T-helper 1 cell treated with Interleukin-12 subunit alpha and Interleukin-12 subunit beta and Interleukin-4 antibody, amounts not matched to agents 30 μg/mL and 1 μg/mL, for 36 hours (primary cell): ENCODE data around the gene TPO.

Experiments used
- H3K27ac Mint-ChIP-seq: one replicate; pipeline ENCODE4 v1.8.0; 2021; ENCODE audit warnings: mild to moderate bottlenecking, mixed read lengths
- H3K27me3 Mint-ChIP-seq: one replicate; pipeline ENCODE4 v1.8.0; 2021; ENCODE audit warnings: low read depth, mixed read lengths
- H3K36me3 Mint-ChIP-seq: one replicate; pipeline ENCODE4 v1.8.0; 2021; ENCODE audit warnings: low read depth, mixed read lengths
- H3K4me1 Mint-ChIP-seq: one replicate; pipeline ENCODE4 v1.8.0; 2021; ENCODE audit warnings: low read depth, mixed read lengths
- H3K4me3 Mint-ChIP-seq: one replicate; pipeline ENCODE4 v1.8.0; 2021; ENCODE audit warnings: mild to moderate bottlenecking, moderate library complexity, mixed read lengths
- H3K9me3 Mint-ChIP-seq: one replicate; pipeline ENCODE4 v1.8.0; 2021; ENCODE audit warnings: mixed read lengths

Gene TPO

DNA sequence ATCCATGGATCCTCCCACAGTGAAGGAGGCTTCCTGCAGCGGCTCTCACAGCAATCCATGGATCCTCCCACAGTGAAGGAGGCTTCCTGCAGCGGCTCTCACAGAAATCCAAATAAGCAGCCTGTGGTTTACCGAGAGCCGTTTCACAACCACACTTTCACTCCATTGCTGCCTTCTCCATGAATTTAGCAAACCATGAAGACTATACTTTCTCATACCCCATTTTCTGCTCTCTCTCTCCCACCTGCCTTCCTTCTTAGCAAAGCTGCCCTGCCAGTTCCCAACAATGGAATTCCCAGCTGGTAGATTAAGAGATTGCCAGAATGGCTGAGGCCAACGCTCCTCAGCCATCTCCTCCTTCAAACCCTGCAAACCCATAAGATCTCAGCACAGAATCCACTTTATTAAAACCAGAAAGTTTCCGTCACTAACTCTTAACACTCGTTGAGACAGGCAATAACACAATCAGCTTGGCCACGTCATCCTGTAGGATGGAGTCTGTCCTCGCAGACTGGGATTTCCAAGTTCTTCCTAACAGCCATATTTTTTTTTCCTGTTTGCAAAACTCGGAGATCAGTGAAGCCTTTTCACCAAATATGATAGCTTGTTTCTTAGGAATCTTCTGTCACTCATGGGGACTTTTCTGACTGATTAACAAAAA, 168.8 kb downstream of the TPO start:
- no peaks in the 10 kb centered on the region for H3K4me1 Mint-ChIP-seq
- no peaks in the 10 kb centered on the region for H3K27me3 Mint-ChIP-seq
- H3K9me3 Mint-ChIP-seq, result no peaks in the 10 kb centered on the region
- no peaks in the 10 kb centered on the region for H3K36me3 Mint-ChIP-seq
- H3K27ac Mint-ChIP-seq, result no peak overlapping the region
- no peak overlapping the region for H3K4me3 Mint-ChIP-seq

DNA sequence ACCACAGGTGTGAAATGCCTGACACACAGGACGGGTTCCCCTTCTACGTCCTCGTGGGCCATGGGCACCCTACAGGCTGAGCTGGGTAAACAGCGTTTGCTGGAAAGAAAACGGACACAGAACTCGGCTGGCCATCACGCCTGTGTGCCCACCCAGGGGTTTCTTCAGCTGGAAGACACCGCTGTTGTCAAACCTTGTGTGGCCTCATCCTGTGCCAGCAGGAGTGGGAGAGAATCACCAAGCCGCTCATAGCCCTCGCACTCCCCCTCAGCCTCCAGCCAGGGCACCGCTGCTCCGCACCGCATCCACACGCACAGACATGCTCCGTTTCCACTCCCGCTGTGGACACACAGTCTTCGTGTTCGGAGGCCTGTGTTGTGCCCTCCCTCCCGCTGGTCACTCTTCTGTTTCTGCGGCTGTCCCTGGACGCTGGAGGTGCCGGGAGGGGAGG, 169.7 kb downstream of the TPO start:
- Mint-ChIP-seq H3K4me1 (no peaks in the 10 kb centered on the region), H3K27ac (no peak overlapping the region), H3K9me3 (no peaks in the 10 kb centered on the region), H3K36me3 (no peaks in the 10 kb centered on the region), H3K27me3 (no peaks in the 10 kb centered on the region), H3K4me3 (no peak overlapping the region)

DNA sequence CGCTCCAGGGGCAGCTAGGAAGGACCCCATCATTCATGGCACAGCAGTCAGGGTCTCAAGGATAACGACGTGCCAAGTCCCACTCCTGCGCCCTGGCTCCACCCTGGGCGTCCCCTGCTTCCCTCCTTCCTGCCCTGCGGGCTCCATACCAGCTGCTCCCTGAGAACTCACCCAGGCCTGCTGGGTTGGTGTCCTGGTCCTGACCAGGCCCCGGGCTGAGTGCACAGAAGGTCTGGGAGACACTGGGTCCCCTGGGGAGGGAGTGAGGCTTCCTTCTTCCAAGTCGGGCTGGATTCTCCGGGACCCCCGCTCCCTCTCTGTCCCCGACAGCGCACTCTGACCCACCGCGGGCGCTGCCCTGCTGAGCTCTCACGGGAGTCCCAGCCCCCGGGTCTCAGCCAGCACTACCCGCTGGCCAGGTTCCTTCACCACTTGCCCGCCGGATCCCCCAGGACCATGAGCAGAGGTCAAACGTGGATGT, 170.8 kb downstream of the TPO start:
- Mint-ChIP-seq H3K27ac (no peak overlapping the region), H3K4me3 (no peak overlapping the region), H3K27me3 (no peaks in the 10 kb centered on the region), H3K9me3 (no peaks in the 10 kb centered on the region), H3K4me1 (no peaks in the 10 kb centered on the region), H3K36me3 (no peaks in the 10 kb centered on the region)

DNA sequence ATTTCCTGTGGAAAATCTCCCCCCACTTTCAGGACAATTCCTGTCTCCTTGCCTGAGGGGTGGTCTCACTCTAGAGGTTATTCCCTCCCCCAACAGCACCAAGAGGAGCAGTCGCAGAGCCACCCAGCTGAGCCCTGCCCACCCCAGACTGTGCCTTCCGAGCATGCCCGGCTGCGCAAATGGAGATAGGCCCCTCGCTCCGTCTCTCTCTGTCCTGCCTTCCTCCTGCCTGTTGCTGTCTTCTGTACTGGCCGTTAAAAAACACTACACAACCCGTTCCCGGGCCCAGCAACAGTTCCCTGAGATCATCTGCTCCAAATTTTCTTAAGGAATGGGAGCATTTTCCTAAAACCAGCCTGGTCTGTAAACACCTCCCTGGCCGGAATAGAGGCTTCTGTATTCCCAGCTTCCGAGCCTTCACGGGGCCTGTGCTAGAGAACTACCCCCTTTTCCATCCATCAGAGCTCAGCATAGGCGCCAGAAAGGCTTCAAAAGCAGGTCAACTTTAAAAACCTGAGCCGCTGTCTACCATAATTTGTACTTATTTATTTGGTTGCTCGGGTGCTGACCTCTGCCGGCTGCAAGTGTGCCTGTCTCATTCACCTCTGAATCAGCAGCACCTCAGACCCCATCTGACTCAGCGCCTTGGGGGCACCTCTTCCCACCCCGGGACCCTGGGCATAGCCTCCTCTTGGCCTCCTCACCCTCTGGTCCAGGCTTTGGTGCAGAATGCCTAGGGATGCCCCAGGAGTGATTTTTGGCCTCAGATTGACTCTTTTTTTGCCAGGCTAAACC, 171.6 kb downstream of the TPO start:
- Mint-ChIP-seq H3K36me3 (no peaks in the 10 kb centered on the region), H3K4me3 (no peak overlapping the region), H3K9me3 (no peaks in the 10 kb centered on the region), H3K27me3 (no peaks in the 10 kb centered on the region), H3K4me1 (no peaks in the 10 kb centered on the region), H3K27ac (no peak overlapping the region)

DNA sequence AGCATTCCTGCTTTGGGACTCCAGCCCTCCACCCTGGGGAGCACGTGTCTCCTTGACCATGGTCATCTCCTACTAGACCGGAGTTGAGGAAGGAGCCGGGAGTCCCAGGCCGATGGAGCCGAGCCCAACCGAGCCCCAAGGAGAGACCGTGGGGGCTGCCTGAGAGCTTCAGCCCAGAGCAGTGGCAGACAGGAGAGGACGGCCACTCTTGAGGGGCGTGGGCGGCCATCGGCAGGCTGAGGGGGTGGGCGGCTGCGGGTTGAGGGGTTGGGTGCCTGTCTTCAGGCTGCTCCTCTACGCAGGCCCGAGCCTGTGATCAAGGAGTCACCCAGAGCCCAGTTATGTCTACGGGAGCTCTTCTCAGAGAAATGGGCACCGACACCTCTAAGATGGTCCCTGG, 172.4 kb downstream of the TPO start:
- Mint-ChIP-seq H3K36me3 (no peaks in the 10 kb centered on the region), H3K27me3 (no peaks in the 10 kb centered on the region), H3K4me1 (no peaks in the 10 kb centered on the region), H3K9me3 (no peaks in the 10 kb centered on the region), H3K27ac (no peak overlapping the region), H3K4me3 (no peak overlapping the region)

DNA sequence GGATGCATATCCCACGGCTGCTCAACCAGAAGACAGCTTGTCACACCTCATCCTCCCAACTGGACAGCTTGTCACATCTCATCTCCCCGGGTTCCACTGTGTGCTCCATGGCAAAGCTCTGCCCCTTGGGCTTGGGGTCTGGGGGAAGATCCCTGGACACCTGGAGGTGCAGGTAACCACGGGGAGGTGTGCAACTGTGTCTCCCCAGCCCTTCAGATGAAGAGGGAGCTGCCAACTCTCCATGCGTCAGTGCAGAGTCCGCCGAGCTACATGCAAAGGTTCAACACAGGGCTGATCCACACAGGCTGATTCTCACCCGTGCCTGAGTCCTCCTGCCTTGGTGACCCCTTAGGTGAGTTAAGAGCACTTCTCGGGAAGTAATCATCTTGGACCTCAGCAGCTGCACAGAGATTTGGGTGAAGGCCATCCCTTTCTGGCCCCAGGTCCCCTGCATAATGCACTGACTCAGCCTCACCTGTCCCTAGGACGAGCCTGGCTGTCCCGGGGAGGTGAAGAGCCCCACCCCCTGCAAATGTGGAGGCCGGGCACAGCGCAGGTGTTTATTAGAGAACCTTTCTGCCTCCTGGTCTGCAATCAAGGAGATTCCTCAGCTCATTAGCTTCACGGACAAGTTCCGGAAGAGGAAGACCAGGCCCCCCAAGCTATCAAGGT, 173.1 kb downstream of the TPO start:
- H3K9me3 Mint-ChIP-seq, result no peaks in the 10 kb centered on the region
- H3K27ac Mint-ChIP-seq, result no peak overlapping the region
- no peaks in the 10 kb centered on the region for H3K27me3 Mint-ChIP-seq
- H3K4me1 Mint-ChIP-seq, result no peaks in the 10 kb centered on the region
- H3K36me3 Mint-ChIP-seq, result no peaks in the 10 kb centered on the region
- no peak overlapping the region for H3K4me3 Mint-ChIP-seq

DNA sequence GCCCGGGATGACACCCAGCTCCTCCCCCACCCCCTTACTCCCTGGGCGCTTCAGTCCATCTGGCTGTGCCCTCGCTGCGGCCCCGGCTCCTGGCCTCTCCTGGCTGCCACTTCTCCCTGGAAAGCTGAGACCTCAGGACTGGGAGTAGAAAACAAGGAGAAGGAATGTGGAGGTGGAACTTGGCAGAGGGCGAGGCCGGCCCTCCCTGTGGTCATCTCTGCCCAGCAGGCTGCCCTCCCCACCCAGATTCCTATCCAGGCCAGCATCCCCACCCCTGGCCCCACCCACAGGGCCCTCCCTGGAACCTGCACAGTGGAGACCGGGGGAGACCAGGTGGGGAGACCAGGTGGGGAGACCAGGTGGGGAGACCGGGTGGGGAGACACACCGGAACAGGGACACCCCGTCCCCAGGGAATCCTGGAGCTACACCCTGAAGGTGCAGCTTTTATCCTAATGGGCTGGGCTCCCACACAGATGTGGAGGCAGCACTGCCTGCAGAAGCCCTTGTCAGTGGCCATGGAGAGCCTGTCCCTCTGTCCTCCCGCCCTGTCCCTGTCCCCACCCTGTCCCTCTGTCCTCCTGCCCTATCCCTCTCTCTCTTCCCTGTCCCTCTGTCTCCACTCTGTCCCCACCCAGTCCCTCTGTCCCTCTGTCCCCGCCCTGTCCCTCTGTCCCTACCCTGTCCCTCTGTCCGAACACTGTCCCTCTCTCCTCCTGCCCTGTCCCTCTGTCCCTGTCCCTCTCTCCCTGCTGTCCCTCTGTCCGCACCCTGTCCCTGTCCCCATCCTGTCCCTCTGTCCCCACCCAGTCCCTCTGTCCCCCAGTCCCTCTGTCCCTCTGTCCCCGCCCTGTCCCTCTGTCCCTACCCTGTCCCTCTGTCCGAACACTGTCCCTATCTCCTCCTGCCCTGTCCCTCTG, 173.9 kb downstream of the TPO start:
- Mint-ChIP-seq H3K36me3 (no peaks in the 10 kb centered on the region), H3K4me3 (no peak overlapping the region), H3K27me3 (no peaks in the 10 kb centered on the region), H3K4me1 (no peaks in the 10 kb centered on the region), H3K27ac (no peak overlapping the region), H3K9me3 (no peaks in the 10 kb centered on the region)

DNA sequence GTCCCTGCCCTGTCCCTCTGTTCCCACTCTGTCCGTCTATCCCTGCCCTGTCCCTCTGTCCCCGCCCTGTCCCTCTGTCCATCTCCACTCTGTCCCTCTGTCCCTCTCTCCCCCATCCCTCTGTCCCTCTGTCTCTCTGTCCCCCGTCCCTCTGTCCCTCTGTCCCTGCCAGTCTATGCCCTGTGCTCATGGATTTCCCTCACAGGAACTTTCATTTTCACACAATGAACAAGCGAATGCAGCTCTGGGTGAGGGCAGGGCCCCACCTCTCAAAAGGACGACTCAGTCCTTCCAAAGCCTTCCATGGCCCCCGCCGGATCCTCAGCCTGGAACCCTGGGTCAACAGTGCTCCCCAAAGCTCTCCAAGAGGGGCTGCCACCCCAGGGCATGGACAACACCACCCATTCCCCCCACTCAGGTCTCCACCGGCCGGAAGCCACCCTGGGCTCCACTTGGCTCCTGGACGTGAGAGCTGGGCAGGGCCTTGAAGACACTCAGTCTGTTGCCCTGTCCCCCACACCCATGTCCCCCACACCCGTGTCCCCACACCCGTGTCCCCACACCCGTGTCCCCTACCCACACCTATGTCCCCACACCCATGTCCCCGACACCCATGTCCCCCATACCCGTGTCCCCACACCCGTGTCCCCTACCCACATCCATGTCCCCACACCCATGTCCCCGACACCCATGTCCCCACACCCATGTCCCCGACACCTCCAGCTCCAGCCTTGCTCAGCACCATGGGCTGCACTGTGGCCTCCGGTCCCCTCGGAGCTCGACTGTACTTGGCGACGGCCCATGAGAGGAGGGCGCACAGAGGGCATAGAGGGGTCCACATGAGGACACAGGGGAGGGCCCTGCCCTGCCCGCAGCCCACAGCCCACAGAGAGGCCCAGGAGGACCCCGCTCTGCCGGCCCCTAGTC, 175.1 kb downstream of the TPO start:
- no peaks in the 10 kb centered on the region for H3K27me3 Mint-ChIP-seq

DNA sequence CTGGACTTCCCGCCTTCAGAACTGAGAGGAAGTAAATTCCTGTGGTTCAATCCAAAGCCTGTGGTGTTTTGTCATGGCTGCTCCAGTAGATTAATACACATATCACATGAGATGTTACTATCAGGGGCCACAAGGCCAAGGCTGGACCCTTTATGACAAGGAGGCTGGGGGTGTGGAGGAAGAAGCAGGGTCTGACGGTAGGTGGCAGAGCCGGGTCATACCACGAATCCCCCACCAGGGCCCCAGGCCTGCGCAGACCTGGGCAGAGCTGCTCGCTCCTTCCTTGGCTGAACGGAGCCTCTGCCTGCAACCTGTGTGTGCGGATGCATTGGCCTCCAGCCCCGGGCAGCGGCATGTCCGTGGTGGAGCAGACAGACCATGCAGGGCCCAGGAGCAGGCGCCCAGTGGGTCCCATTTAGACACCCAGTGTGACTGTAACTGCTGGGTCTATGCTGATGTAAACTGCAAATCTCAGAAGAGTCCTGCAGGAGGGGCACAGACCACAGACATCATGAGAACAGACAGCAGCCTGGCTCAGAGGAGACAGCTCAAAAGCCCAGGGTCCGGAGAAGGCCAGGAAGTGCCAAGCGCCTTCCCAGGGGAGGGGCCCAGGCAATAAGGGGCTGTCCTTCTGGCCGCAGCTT, 175.8 kb downstream of the TPO start:
- no peaks in the 10 kb centered on the region for H3K27me3 Mint-ChIP-seq
- no peaks in the 10 kb centered on the region for H3K36me3 Mint-ChIP-seq
- H3K4me1 Mint-ChIP-seq, result no peaks in the 10 kb centered on the region
- H3K4me3 Mint-ChIP-seq, result no peak overlapping the region
- H3K27ac Mint-ChIP-seq, result no peak overlapping the region
- no peaks in the 10 kb centered on the region for H3K9me3 Mint-ChIP-seq

More for the DNA sequence above, 175.1 kb downstream of the TPO start:
- no peak overlapping the region for H3K4me3 Mint-ChIP-seq
- H3K4me1 Mint-ChIP-seq, result no peaks in the 10 kb centered on the region
- H3K36me3 Mint-ChIP-seq, result no peaks in the 10 kb centered on the region
- H3K9me3 Mint-ChIP-seq, result no peaks in the 10 kb centered on the region
- H3K27ac Mint-ChIP-seq, result no peak overlapping the region

DNA sequence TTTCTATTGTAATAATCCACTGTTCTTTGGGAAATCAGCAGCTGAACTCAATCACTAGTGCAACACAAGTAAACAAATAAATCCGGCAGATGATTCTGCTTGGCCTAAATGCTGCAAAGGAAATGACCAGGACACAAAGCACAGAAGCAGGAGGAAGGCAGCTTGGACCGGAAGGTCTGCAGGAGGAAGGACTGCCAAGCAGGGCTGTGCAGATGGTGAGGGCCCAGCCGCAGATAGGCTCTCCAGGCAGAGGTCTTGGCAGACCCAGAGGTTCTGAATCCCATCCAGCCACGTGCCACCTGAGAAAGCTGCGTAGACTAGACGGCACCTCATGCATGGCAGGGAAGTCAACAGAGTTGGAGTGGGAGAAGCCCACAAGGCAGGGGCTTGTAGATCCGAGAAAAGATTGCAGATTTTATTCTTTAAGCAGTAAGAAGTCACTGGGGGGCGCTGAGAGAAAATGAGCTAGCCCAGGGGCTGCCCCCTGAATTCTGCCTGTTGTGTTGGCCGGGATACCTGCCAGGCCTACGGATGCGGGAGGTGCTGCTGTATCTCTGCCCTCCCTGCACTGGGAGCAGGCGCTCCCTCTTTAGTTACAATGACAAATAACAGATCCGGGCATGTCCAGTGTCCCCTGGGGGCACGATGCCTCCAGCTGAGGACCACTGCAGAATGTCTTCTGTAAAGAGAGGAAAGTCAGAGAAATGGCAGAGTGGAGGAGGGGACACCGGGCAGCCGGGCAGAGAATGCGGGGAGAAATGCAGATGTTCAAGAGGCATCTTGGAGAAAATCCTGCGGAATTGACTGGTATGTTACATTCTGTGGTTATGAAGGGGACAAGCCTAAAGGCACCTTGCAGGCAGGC, 177.6 kb downstream of the TPO start:
- Mint-ChIP-seq H3K9me3 (no peaks in the 10 kb centered on the region), H3K4me1 (no peaks in the 10 kb centered on the region), H3K27me3 (no peaks in the 10 kb centered on the region), H3K4me3 (no peak overlapping the region), H3K27ac (no peak overlapping the region), H3K36me3 (no peaks in the 10 kb centered on the region)

DNA sequence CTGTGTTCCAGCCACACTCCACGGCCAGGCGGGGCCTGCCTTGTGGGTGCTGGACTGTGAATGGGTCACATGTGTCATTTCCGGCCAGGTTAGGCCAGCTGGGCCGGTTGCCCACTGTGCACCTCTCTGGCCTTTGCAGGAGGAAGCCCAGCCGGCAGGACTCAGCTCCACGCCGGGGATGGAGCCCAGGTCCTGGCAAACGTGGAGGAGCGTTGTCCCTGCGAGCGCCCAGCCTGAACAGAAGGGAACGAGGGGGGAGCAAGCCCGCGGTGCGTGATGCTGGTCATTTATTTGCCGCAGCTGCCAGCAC, 178.2 kb downstream of the TPO start:
- Mint-ChIP-seq H3K4me1 (no peaks in the 10 kb centered on the region), H3K27ac (no peak overlapping the region), H3K4me3 (no peak overlapping the region), H3K9me3 (no peaks in the 10 kb centered on the region), H3K27me3 (no peaks in the 10 kb centered on the region), H3K36me3 (no peaks in the 10 kb centered on the region)
